Retina (tissue), 1 donor: ENCODE results near the gene CGREF1.
A peak's percentile ranks its signal among the peaks of the same experiment; 100 is the strongest.

ENCODE experiments used
- DNase-seq: peaks from one replicate; pipeline ENCODE4 v3.0.0-alpha.2; 2016

The CGREF1 gene

DNA sequence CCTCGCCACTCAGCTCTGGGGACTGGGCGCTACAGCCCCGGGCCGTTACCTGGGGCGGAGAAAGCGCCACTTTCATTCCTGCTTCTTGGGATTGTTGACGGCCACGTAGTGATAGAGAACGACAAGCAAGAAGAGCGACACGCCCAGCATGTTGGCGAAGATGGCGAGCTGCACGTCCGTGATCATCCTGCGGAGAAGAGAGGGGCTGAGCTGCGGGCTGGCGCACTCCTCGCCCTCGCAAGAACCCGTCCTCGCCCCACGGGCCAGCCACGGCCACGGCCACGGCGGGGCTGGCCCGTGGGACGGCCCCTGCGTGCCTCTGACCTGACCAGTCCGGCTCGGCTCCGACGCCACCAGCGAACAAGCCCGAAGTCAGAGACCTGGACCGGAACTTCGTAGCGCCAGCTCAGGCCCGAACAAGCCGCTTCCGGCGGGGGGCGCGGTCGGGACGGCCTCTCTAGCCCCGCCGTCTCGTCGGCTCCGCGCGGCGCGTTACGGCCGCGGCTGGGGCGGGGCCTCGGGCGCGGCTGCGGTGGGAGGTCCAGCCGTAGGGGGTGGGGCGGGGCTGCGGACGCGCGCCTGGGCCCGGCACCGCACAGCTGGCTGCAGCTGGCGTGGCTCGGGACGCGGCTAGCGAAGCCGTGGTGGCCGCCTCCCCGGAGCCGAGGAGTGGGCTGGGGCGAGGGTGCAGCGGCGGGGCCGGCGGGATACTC lies 47.5 kb downstream of the CGREF1 start, which contains the start of gene OST4:
Gene OST4, minus strand, starts transcription at position 378 of the 713 bp plus-strand sequence.
- peak; percentile 94 for DNase-seq

GRCh38 chr2:27070653-27071276 lies 48.2 kb downstream of the CGREF1 start:
- DNase-seq = no peak

GRCh38 chr2:27069961-27070618 lies 48.8 kb downstream of the CGREF1 start:
- DNase-seq = no peak

DNA sequence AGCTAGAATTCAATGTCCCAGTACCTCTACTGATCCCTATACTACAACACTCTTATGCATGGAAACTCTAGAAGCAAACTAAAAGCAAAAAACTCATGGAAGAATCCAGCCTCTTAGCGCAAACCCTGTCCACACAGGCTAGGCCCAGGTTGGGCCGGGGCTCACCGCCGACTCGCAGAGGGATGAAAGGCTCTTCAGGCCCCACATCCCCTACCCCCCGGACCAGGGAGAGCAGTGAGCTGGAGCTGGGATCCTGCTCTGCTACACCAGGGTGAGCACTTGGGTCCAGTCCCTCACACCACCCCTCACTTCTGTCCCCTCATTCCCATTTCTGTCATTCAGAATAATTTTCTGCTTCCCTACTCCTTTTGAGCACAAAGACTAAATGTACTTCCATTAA lies 49.5 kb downstream of the CGREF1 start:
- DNase-seq = no peak

DNA sequence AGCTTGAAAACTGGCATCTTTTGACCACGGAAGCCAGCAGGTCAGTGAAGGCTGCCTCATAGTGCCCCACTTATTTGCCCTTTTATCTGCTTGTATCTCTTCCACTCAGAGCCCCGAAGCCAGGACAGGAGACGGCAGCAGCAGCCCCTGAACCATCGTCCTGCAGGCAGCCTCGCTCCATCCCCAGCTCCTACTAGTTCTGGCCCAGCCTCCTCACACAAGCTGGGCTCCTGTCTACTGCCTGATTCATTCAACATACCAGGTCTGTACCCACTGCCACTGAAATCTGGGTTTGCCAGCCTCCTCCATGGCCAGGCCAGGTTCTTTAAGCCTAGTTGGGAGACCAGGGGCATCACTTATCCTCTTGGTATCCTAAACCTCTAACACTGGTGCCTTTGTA lies 51.5 kb downstream of the CGREF1 start:
- DNase-seq = no peak

- no peak for DNase-seq
These were observed 53.8 kb downstream of the CGREF1 start for GRCh38 chr2:27065128-27065527.

GRCh38 chr2:27060323-27060722 lies 58.6 kb downstream of the CGREF1 start:
- no peak for DNase-seq

DNA sequence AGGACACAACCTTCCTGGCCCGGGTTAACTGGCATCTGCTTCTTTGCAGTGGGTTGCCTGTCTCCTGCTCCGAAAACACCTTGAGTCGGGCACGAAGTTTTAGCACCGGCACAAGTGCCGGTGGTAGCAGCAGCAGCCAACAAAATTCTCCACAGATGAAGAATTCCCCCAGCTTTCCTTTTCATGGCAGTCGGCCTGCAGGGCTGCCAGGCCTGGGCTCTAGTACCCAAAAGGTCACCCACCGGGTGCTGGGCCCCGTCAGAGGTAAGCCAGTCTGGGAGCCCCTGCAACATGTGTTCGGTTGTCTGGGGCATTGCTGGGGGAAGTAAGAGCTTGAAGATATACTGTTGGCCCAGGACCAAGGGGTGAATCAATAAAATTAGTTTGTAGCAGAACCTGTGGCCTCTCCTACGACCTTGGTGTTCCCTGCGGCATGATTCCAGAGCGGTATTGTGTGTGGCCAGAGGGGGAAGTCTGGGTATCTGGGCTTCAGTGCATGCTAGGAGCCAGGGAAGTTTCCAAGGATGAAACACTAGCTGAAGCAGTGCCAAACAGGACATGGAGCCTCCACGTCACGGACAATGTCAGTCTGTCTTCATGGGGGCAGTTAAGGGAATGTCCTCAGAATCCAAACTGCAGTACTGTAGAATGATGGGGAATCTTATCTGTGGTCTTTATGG lies 59.6 kb downstream of the CGREF1 start:
- no peak for DNase-seq

- DNase-seq = no peak
These were observed 60.7 kb downstream of the CGREF1 start for GRCh38 chr2:27058210-27058609.

- no peak for DNase-seq
These were observed 61.7 kb downstream of the CGREF1 start for GRCh38 chr2:27057184-27057583.

GRCh38 chr2:27054721-27055120 lies 64.2 kb downstream of the CGREF1 start:
- no peak for DNase-seq

GRCh38 chr2:27053776-27054175 lies 65.2 kb downstream of the CGREF1 start:
- DNase-seq = no peak

- DNase-seq = no peak
These were observed 65.6 kb downstream of the CGREF1 start for GRCh38 chr2:27053321-27053720.

GRCh38 chr2:27051902-27052645 lies 66.9 kb downstream of the CGREF1 start:
- peak; percentile 52 for DNase-seq

DNA sequence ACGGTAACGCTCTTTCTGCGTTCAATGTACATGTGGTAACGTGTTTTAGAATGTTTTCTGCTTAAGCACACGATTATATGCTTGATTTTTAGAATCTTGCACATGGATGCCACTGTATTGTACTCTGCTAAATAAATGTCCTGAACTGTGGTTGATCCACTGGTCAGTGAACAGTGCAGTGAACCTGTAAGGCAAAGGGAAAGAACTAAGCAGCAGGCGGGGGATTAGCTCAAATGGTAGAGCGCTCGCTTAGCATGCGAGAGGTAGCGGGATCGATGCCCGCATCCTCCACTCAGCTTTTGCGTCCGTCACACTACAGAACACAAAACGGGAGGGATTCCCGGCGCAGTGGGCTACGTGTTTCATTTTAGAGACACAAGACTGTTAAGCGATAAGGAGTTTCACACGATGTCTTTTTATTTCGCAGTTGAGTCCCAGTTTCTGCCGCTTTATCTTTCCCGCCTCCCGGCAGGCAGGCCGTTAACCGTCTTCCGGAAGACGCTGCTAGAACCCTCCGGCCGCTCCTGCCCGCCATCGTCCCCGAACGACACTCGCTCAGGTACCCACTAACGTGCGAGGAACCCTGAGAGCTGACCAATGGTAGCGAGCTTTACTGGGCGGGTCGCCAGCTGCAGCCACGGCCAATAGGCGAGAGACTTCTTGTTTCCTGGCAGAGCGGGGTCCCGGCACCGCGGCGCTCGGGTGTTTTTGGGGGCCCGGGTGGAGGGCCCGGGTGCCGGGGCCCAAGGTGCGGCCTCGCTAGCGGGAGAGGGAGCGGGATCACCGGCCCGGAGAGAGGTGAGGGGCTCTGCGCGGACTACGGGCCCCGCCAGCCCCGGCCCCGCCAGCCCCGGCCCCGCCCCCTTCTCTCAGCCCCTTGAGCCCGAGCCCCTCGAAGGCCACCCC lies 67.7 kb downstream of the CGREF1 start, which contains the start of gene AGBL5:
Gene AGBL5, plus strand, starts transcription at position 673 of the 906 bp plus-strand sequence. CDS start 1,291 bp downstream, outside the sequence.
- DNase-seq = peak; percentile 100
